ENCODE measurements around the gene GRIK4.

- TF ChIP-seq CTCF (IDR thresholded peaks at IDR 0.05; ENCODE audit: low read depth, low read length, poor library complexity, severe bottlenecking) (no peak), EZH2phosphoT487 (IDR thresholded peaks at IDR 0.05; ENCODE audit: borderline replicate concordance, low read length) (no peak)
Measured at GRCh38 chr11:120686516-120686915, 175.0 kb downstream of the GRIK4 start.

Measured in DOHH2 (cell line).